H1 (cell line): ENCODE data around the gene CPA3. TPM values are rescaled to one million over a fixed set of nuclear protein-coding genes. Genes with fewer than 3 reads are reported as not detected.

Experiments
- CTCF ChIA-PET: fragments of 300-600 bp; sonication (Branson Sonifier 250); formaldehyde crosslinking; loops from one replicate; lab custom pipeline; 2021; ENCODE audit not compliant: partially characterized antibody; lab: Charles Lee
- POLR2A ChIA-PET: fragments of 300-600 bp; sonication (Branson Sonifier 250); formaldehyde crosslinking; loops from one replicate; lab custom pipeline; 2021; ENCODE audit warnings: inconsistent platforms; ENCODE audit not compliant: partially characterized antibody; lab: Charles Lee
- DNase-seq, 2 experiments: peaks; one replicate each; pipeline versions ENCODE4 v3.0.0 to v3.0.0-alpha.2; 2010 to 2022; ENCODE audit warnings: low spot score in 2 of 2, low read depth in 1 of 2, mixed read lengths in 1 of 2
- FAIRE-seq: peaks from 2 replicates; lab custom pipeline; 2011; peaks lifted over from hg19 to GRCh38; lab: Jason Lieb, UNC
- H2AFZ ChIP-seq: 2 replicates; pipeline ENCODE4 v1.8.1; 2012; ENCODE audit warnings: low read length, inconsistent platforms
- H2AK5ac ChIP-seq: 2 replicates; pipeline ENCODE4 v1.6.1; 2013; ENCODE audit warnings: low read depth, low read length
- H2BK120ac ChIP-seq: replicated peaks from 2 replicates; pipeline ENCODE3; 2013; ENCODE audit warnings: low read depth, low read length, inconsistent platforms
- H2BK12ac ChIP-seq: 2 replicates; pipeline ENCODE4 v1.6.1; 2013; ENCODE audit warnings: low read depth, low read length
- H2BK15ac ChIP-seq: 2 replicates; pipeline ENCODE4 v1.6.1; 2013; ENCODE audit warnings: low read length
- H2BK20ac ChIP-seq: 2 replicates; pipeline ENCODE4 v1.6.1; 2013; ENCODE audit warnings: low read length
- H2BK5ac ChIP-seq: 2 replicates; pipeline ENCODE4 v1.6.1; 2013; ENCODE audit warnings: low read depth, low read length
- H3K14ac ChIP-seq: 2 replicates; pipeline ENCODE4 v1.6.1; 2013; ENCODE audit warnings: inconsistent platforms; ENCODE audit not compliant: insufficient read length
- H3K18ac ChIP-seq: 2 replicates; pipeline ENCODE4 v1.6.1; 2013; ENCODE audit warnings: low read length; ENCODE audit errors: extremely low read depth
- H3K23ac ChIP-seq: 2 replicates; pipeline ENCODE4 v1.6.1; 2013; ENCODE audit warnings: inconsistent platforms; ENCODE audit not compliant: insufficient read length
- H3K23me2 ChIP-seq: 2 replicates; pipeline ENCODE4 v1.6.1; 2013; ENCODE audit warnings: low read depth, low read length
- H3K27ac ChIP-seq: 2 replicates; pipeline ENCODE4 v1.6.1; 2011; ENCODE audit warnings: low read depth, low read length, inconsistent platforms
- H3K27me3 ChIP-seq, 4 experiments: replicated peaks in 1 of 4; 1 replicate in 1 of 4; 2 replicates in 3 of 4; pipeline versions ENCODE4 v1.6.1 to v1.8.1; 2011 to 2013; ENCODE audit warnings: low read length in 3 of 4, mild to moderate bottlenecking in 3 of 4, inconsistent platforms in 2 of 4, mixed read lengths in 2 of 4, moderate library complexity in 1 of 4; ENCODE audit not compliant: control insufficient read depth in 3 of 4, insufficient read depth in 3 of 4; ENCODE audit errors: extremely low read depth in 1 of 4
- H3K36me3 ChIP-seq, 4 experiments: 2 replicates each; pipeline versions ENCODE4 v1.6.1 to v1.8.1; 2011 to 2013; ENCODE audit warnings: mild to moderate bottlenecking in 4 of 4, low read length in 3 of 4, moderate library complexity in 2 of 4, control low read depth in 1 of 4, inconsistent platforms in 1 of 4; ENCODE audit not compliant: insufficient read depth in 4 of 4, control insufficient read depth in 2 of 4
- H3K4ac ChIP-seq: replicated peaks from 2 replicates; pipeline ENCODE3; 2013; ENCODE audit warnings: low read length, low read depth, mixed read lengths, inconsistent platforms; ENCODE audit not compliant: insufficient read length
- H3K4me1 ChIP-seq, 4 experiments: replicated peaks in 1 of 4; 1 replicate in 1 of 4; 2 replicates in 3 of 4; pipeline versions ENCODE4 v1.6.1 to v1.8.1; 2011 to 2013; ENCODE audit warnings: low read length in 3 of 4, inconsistent platforms in 2 of 4, mixed read lengths in 1 of 4; ENCODE audit not compliant: insufficient read depth in 4 of 4, control insufficient read depth in 3 of 4
- H3K4me2 ChIP-seq, 2 experiments: 2 replicates each; pipeline versions ENCODE4 v1.6.1 to v1.8.1; 2011 to 2013; ENCODE audit warnings: low read depth in 2 of 2, low read length in 2 of 2, control low read depth in 1 of 2, inconsistent platforms in 1 of 2, mild to moderate bottlenecking in 1 of 2; ENCODE audit not compliant: insufficient read depth in 1 of 2
- H3K4me3 ChIP-seq, 4 experiments: fragments of 200-600, 300-600 bp in 1 of 4; sonication (generic), shearing (Covaris generic), sonication (Bioruptor Twin) in 1 of 4; 2 replicates each; pipeline versions ENCODE4 v1.5.1 to v1.8.1; 2011 to 2016; ENCODE audit warnings: low read length in 4 of 4, low read depth in 3 of 4, control low read depth in 2 of 4, inconsistent platforms in 2 of 4, mild to moderate bottlenecking in 2 of 4, mixed read lengths in 1 of 4, moderate library complexity in 1 of 4; ENCODE audit not compliant: insufficient read depth in 2 of 4; ENCODE audit errors: extremely low read depth in 1 of 4
- H3K56ac ChIP-seq: replicated peaks from 2 replicates; pipeline ENCODE3; 2013; ENCODE audit warnings: low read depth, mild to moderate bottlenecking, mixed read lengths, low read length, inconsistent platforms; ENCODE audit not compliant: insufficient read length
- H3K79me1 ChIP-seq: 2 replicates; pipeline ENCODE4 v1.6.1; 2013; ENCODE audit warnings: low read depth, low read length, control low read depth
- H3K79me2 ChIP-seq, 2 experiments: 2 replicates each; pipeline versions ENCODE4 v1.6.1 to v1.8.1; 2012 to 2013; ENCODE audit warnings: low read length in 2 of 2, mild to moderate bottlenecking in 2 of 2, inconsistent platforms in 1 of 2; ENCODE audit not compliant: insufficient read depth in 2 of 2, control insufficient read depth in 1 of 2
- H3K9ac ChIP-seq, 4 experiments: replicated peaks in 1 of 4; 1 replicate in 1 of 4; 2 replicates in 3 of 4; pipeline versions ENCODE4 v1.6.1 to v1.8.1; 2011 to 2013; ENCODE audit warnings: low read depth in 3 of 4, low read length in 3 of 4, control low read depth in 2 of 4, mild to moderate bottlenecking in 2 of 4, moderate library complexity in 2 of 4, inconsistent platforms in 1 of 4; ENCODE audit errors: extremely low read depth in 1 of 4
- H3K9me3 ChIP-seq, 2 experiments: 2 replicates each; pipeline versions ENCODE4 v1.6.1 to v1.8.1; 2012 to 2013; ENCODE audit warnings: mild to moderate bottlenecking in 2 of 2, moderate library complexity in 2 of 2, control low read depth in 1 of 2, inconsistent platforms in 1 of 2, low read depth in 1 of 2, low read length in 1 of 2, mixed read lengths in 1 of 2; ENCODE audit not compliant: insufficient read depth in 2 of 2
- H4K20me1 ChIP-seq, 2 experiments: replicated peaks in 1 of 2; 2 replicates each; pipeline versions ENCODE3 to v1.8.1; 2011 to 2013; ENCODE audit warnings: inconsistent platforms in 2 of 2, low read length in 2 of 2, mild to moderate bottlenecking in 1 of 2; ENCODE audit not compliant: insufficient read depth in 2 of 2, control insufficient read depth in 1 of 2
- H4K5ac ChIP-seq: 2 replicates; pipeline ENCODE4 v1.6.1; 2013; ENCODE audit warnings: low read length, low read depth, mixed read lengths, inconsistent platforms; ENCODE audit not compliant: insufficient read length
- H4K8ac ChIP-seq: 2 replicates; pipeline ENCODE4 v1.8.0; 2013; ENCODE audit warnings: mild to moderate bottlenecking, moderate library complexity, low read length, inconsistent platforms; ENCODE audit not compliant: insufficient read depth; ENCODE audit errors: extremely low read depth
- H4K91ac ChIP-seq: replicated peaks from 2 replicates; pipeline ENCODE3; 2013; ENCODE audit warnings: low read length, mixed read lengths, inconsistent platforms; ENCODE audit not compliant: insufficient read length
- CREB1 ChIP-seq: IDR thresholded peaks from 2 replicates; pipeline ENCODE4 v1.6.1; 2012; ENCODE audit warnings: inconsistent platforms
- HDAC2 ChIP-seq, 2 experiments: fragments of 300-600 bp in 1 of 2; sonication (generic) in 1 of 2; IDR thresholded peaks; 2 replicates each; pipeline ENCODE4 v1.6.1; 2011 to 2012; ENCODE audit warnings: low read depth in 2 of 2, low read length in 2 of 2, mild to moderate bottlenecking in 2 of 2, moderate library complexity in 2 of 2, borderline replicate concordance in 1 of 2, inconsistent platforms in 1 of 2
- JUND ChIP-seq: IDR thresholded peaks from 2 replicates; pipeline ENCODE4 v1.6.1; 2011; ENCODE audit warnings: mild to moderate bottlenecking, improper control_type of control experiment, low read length
- MAFK ChIP-seq: IDR thresholded peaks from 2 replicates; pipeline ENCODE4 v1.6.1; 2012; ENCODE audit warnings: low read depth, mild to moderate bottlenecking, improper control_type of control experiment, low read length
- ZNF274 ChIP-seq: IDR thresholded peaks from 2 replicates; pipeline ENCODE4 v1.7.0; 2012; ENCODE audit warnings: low read length, borderline replicate concordance; ENCODE audit errors: extremely low read depth
- WGBS, 2 experiments: shearing (Covaris generic) in 1 of 2; methylation state at CpG; one replicate each; pipeline versions ENCODE4 v1.1.6 to v1.1.7; 2013 to 2015; ENCODE audit warnings: low lambda C conversion rate in 2 of 2, mixed read lengths in 2 of 2, inconsistent platforms in 1 of 2, low coverage in 1 of 2, missing lambda C conversion rate in 1 of 2; ENCODE audit not compliant: insufficient replicate concordance in 2 of 2, insufficient coverage in 1 of 2, insufficient read length in 1 of 2; ENCODE audit errors: extremely low coverage in 1 of 2, missing lambda C conversion rate in 1 of 2; 5-methylcytosine and 5-hydroxymethylcytosine counted together
- polyA plus RNA-seq, 7 experiments: library from polyadenylated mRNA; depleted of rRNA in 3 of 7; stranded (reverse) in 5 of 7; unstranded in 2 of 7; fragments of >200 nt in 5 of 7; fragments of 200-250 nt in 2 of 7; gene quantifications; 1 replicate in 5 of 7; 2 replicates in 1 of 7; 4 replicates in 1 of 7; pipeline versions ENCODE4 v1.2.1 to v1.2.3, GENCODE V29; 2011 to 2013; ENCODE audit warnings: missing spikeins in 2 of 7, mixed read lengths in 2 of 7
- total RNA-seq: library from RNA; stranded (reverse); fragmentation: NEBNext Ultra II Directional; extraction: Animal tissue kit (Norgen Biotek cat#: 25700); gene quantifications from 2 replicates; pipeline ENCODE4 v1.2.1, GENCODE V29; 2021
- TF ChIP-seq, protein P1 (sequence below): IDR thresholded peaks from 2 replicates; pipeline ENCODE4 v1.6.1; 2012; ENCODE audit warnings: inconsistent platforms
- TF ChIP-seq, protein P2 (sequence below), 3 experiments: IDR thresholded peaks; 1 replicate in 2 of 3; 2 replicates in 1 of 3; pipeline versions ENCODE4 v1.5.1 to v1.6.1; 2011; ENCODE audit warnings: low read length in 3 of 3, mild to moderate bottlenecking in 3 of 3, inconsistent platforms in 2 of 3, low read depth in 1 of 3, moderate library complexity in 1 of 3; ENCODE audit not compliant: insufficient read depth in 1 of 3; ENCODE audit errors: control extremely low read depth in 1 of 3

The CPA3 gene
- total and polyA plus RNA-seq, 2 of the 8 experiments (the other 6 are each of a cell fraction or from before 2014, with no cell fraction given), result not detected

DNA sequence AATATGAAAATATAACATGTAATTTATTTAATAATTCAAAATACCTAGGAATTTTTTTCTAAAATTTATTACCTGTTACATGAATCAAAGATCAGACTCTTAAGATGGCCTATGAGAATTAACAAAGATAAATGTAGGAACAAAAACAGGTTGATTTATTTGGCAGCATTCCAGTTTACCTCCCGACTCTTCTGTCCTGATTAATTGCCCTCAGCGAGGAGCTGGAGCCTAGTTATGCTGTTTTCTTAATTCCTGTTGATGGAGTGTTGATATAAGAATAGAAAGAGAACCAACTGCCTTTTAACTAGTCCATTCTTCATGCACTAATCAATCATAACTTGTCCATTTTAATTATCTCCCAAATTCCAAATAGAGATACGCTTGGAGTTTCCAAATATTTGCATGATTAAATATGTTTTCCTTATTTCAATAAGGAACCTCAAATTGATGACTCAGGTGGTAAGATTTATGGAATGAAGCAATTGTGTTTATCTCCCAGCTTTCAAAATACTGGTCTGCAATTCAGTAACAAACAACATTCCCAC is 48.0 kb upstream of the CPA3 start:
- no peaks in the 10 kb centered on the region for H3K79me1 ChIP-seq
- no peak overlapping the region for H4K91ac ChIP-seq
- no peak overlapping the region for H3K56ac ChIP-seq
- FAIRE-seq (no peak), DNase-seq (no peak)
- H2BK5ac ChIP-seq, result no peak overlapping the region
- H3K23me2 ChIP-seq, result no peaks in the 10 kb centered on the region
- H3K4me2 ChIP-seq, result no peak overlapping the region
- 90% methylated on average over 3 of the region's 3 CpGs; no CpG with 5 or more reads in 1 of the 2 experiments for WGBS, 2 experiments
- no peak overlapping the region for H3K18ac ChIP-seq
- H2BK15ac ChIP-seq, result no peak overlapping the region
- H2AFZ ChIP-seq, result no peak overlapping the region
- peaks cover 0 to 5% (median 4%) of the 10 kb centered on the region in 4 experiments; a peak in 3 of 7 replicates for H3K4me1 ChIP-seq
- H3K79me2 ChIP-seq, result no peaks in the 10 kb centered on the region
- ChIA-PET POLR2A (no interaction called here), CTCF (no interaction called here)
- H3K9me3 ChIP-seq, result no peaks in the 10 kb centered on the region
- H3K27me3 ChIP-seq, result no peaks in the 10 kb centered on the region; a peak in 1 of 7 replicates
- H3K14ac ChIP-seq, result no peak overlapping the region
- no peak overlapping the region for H3K23ac ChIP-seq
- no peaks in the 10 kb centered on the region for H4K20me1 ChIP-seq
- H2BK20ac ChIP-seq, result no peak overlapping the region
- no peak overlapping the region for H3K27ac ChIP-seq
- H3K4me3 ChIP-seq, result no peak overlapping the region
- no peak overlapping the region for H4K8ac ChIP-seq
- no peak overlapping the region for H3K4ac ChIP-seq
- TF ChIP-seq ZNF274, result no peak
- TF ChIP-seq, protein P1, sequence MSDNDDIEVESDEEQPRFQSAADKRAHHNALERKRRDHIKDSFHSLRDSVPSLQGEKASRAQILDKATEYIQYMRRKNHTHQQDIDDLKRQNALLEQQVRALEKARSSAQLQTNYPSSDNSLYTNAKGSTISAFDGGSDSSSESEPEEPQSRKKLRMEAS, result no peak
- TF ChIP-seq JUND, result no peak
- no peak for TF ChIP-seq MAFK
- TF ChIP-seq HDAC2 (IDR thresholded peaks at IDR 0.05; ENCODE audit: borderline replicate concordance in 1 of 2, low read depth in 2 of 2, low read length in 2 of 2), result no peak
- TF ChIP-seq, protein P2, sequence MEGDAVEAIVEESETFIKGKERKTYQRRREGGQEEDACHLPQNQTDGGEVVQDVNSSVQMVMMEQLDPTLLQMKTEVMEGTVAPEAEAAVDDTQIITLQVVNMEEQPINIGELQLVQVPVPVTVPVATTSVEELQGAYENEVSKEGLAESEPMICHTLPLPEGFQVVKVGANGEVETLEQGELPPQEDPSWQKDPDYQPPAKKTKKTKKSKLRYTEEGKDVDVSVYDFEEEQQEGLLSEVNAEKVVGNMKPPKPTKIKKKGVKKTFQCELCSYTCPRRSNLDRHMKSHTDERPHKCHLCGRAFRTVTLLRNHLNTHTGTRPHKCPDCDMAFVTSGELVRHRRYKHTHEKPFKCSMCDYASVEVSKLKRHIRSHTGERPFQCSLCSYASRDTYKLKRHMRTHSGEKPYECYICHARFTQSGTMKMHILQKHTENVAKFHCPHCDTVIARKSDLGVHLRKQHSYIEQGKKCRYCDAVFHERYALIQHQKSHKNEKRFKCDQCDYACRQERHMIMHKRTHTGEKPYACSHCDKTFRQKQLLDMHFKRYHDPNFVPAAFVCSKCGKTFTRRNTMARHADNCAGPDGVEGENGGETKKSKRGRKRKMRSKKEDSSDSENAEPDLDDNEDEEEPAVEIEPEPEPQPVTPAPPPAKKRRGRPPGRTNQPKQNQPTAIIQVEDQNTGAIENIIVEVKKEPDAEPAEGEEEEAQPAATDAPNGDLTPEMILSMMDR (IDR thresholded peaks at IDR 0.05; ENCODE audit: control extremely low read depth in 1 of 3, insufficient read depth in 1 of 3, low read depth in 1 of 3, low read length in 3 of 3), result no peak
- TF ChIP-seq CREB1, result no peak
- no peaks in the 10 kb centered on the region for H3K36me3 ChIP-seq
- no peak overlapping the region for H2BK120ac ChIP-seq
- H2AK5ac ChIP-seq, result no peak overlapping the region
- no peak overlapping the region for H2BK12ac ChIP-seq
- no peak overlapping the region for H4K5ac ChIP-seq
- no peak overlapping the region for H3K9ac ChIP-seq
